Renal cortical epithelial cell (primary cell): ENCODE data around the gene TULP4. TPM values are rescaled to one million over a fixed set of nuclear protein-coding genes. Genes with fewer than 3 reads are reported as not detected.
"Not testable (repeated sequence)": the region's sequence is repeated elsewhere in the genome, so short reads cannot be mapped to it uniquely, and the experiment has no call there.

Experiments
- DNase-seq: peaks from one replicate; pipeline ENCODE4 v3.0.0-alpha.2; 2011; ENCODE audit warnings: low read depth
- total RNA-seq: library from RNA; depleted of rRNA; stranded (reverse); fragments of >200 nt; gene quantifications from 2 replicates; pipeline ENCODE4 v1.2.3, GENCODE V29; 2014

TULP4 gene
- total RNA-seq, 1 donor from 2014 or later, result 141 TPM

GRCh38 chr6:158293122-158293521, 19.1 kb upstream of the TULP4 start:
- DNase-seq, result peak; percentile 12

GRCh38 chr6:158295976-158296853, 16.1 kb upstream of the TULP4 start:
- not testable (repeated sequence) for DNase-seq

GRCh38 chr6:158296854-158297324, 15.4 kb upstream of the TULP4 start:
- DNase-seq, result not testable (repeated sequence)

GRCh38 chr6:158297657-158298056, 14.6 kb upstream of the TULP4 start:
- DNase-seq, result not testable (repeated sequence)

GRCh38 chr6:158300306-158301143, 11.7 kb upstream of the TULP4 start:
- peak; percentile 92 for DNase-seq

- peak; percentile 45 for DNase-seq
Observed at GRCh38 chr6:158301561-158301960, 10.7 kb upstream of the TULP4 start.

- DNase-seq, result not testable (repeated sequence)
Observed at GRCh38 chr6:158302195-158302796, 10.0 kb upstream of the TULP4 start.

GRCh38 chr6:158303210-158303731, 9.0 kb upstream of the TULP4 start:
- no peak for DNase-seq

- DNase-seq, result no peak
Observed at GRCh38 chr6:158304254-158304653, 8.0 kb upstream of the TULP4 start.

- no peak for DNase-seq
Observed at GRCh38 chr6:158309814-158310213, 2.5 kb upstream of the TULP4 start.

- DNase-seq, result no peak
Observed at GRCh38 chr6:158311193-158311592, 1.1 kb upstream of the TULP4 start.

- no peak for DNase-seq
Observed at GRCh38 chr6:158311626-158312025, 639 bp upstream of the TULP4 start.

- DNase-seq, result no peak
Observed at GRCh38 chr6:158312672-158313397, 570 bp downstream of the TULP4 start.

GRCh38 chr6:158313989-158314388, 1.7 kb downstream of the TULP4 start:
- no peak for DNase-seq

GRCh38 chr6:158314737-158315136, 2.5 kb downstream of the TULP4 start:
- no peak for DNase-seq

- DNase-seq, result peak; percentile 19
Observed at GRCh38 chr6:158316022-158316421, 3.8 kb downstream of the TULP4 start.

GRCh38 chr6:158321960-158322359, 9.7 kb downstream of the TULP4 start:
- DNase-seq, result peak; percentile 76

- DNase-seq, result peak; percentile 39
Observed at GRCh38 chr6:158322400-158322723, 10.1 kb downstream of the TULP4 start.

GRCh38 chr6:158322724-158323560, 10.7 kb downstream of the TULP4 start:
- peak; percentile 97 for DNase-seq

- DNase-seq, result no peak
Observed at GRCh38 chr6:158323561-158323958, 11.3 kb downstream of the TULP4 start.
